Activated B cell treated with CpG ODN at 0.5 μM for 24 hours (primary cell): ENCODE measurements around the gene POMC. TPM values are rescaled to one million over a fixed set of nuclear protein-coding genes. Genes with fewer than 3 reads are reported as not detected.
"Not testable (repeated sequence)": the region's sequence is repeated elsewhere in the genome, so short reads cannot be mapped to it uniquely, and the experiment has no call there.

Experiments used
- ATAC-seq: fragments of 200-7000 bp; cut with Tn5 transposase; one replicate; pipeline ENCODE4 v1.10.0; 2021; ENCODE audit warnings: low read depth, mild to moderate bottlenecking, moderate library complexity
- CTCF ChIA-PET: fragments of 350-600 bp; sonication (Branson Sonifier 250); formaldehyde crosslinking; loops from one replicate; lab custom pipeline; 2021; ENCODE audit warnings: antibody characterized with exemption; lab: Charles Lee
- POLR2A ChIA-PET: fragments of 350-600 bp; sonication (Branson Sonifier 250); formaldehyde crosslinking; loops from one replicate; lab custom pipeline; 2021; ENCODE audit warnings: antibody characterized with exemption; lab: Charles Lee
- DNase-seq: peaks from one replicate; pipeline ENCODE4 v3.0.0; 2022
- H3K27ac Mint-ChIP-seq: one replicate; pipeline ENCODE4 v1.8.0; 2020; ENCODE audit warnings: mixed read lengths
- H3K27me3 Mint-ChIP-seq: one replicate; pipeline ENCODE4 v1.8.0; 2021; ENCODE audit warnings: mixed read lengths
- H3K36me3 Mint-ChIP-seq: one replicate; pipeline ENCODE4 v1.8.0; 2021; ENCODE audit warnings: low read depth, mixed read lengths
- H3K4me1 Mint-ChIP-seq: one replicate; pipeline ENCODE4 v1.8.0; 2021; ENCODE audit warnings: mixed read lengths
- H3K4me3 Mint-ChIP-seq: one replicate; pipeline ENCODE4 v1.8.0; 2020; ENCODE audit warnings: mild to moderate bottlenecking, mixed read lengths
- H3K9me3 Mint-ChIP-seq: one replicate; pipeline ENCODE4 v1.8.0; 2020; ENCODE audit warnings: mixed read lengths
- CTCF ChIP-seq: fragments of 200-600 bp; IDR thresholded peaks from one replicate; pipeline ENCODE4 v1.8.0; 2022; ENCODE audit warnings: antibody characterized with exemption, mild to moderate bottlenecking
- intact Hi-C: fragments of 100-400 bp; cut with micrococcal nuclease; formaldehyde crosslinking; loops from one replicate; pipeline ENCODE4 v1.15.1; 2024
- total RNA-seq: library from RNA; stranded (reverse); gene quantifications from 2 replicates; pipeline ENCODE4 v1.2.3, GENCODE V29; 2022

POMC gene
- total RNA-seq, 1 donor from 2014 or later = 3.2 TPM

- intact Hi-C loops = no loop called here
- Mint-ChIP-seq H3K4me1 (peaks cover 12% of the 10 kb centered on the region), H3K36me3 (no peaks in the 10 kb centered on the region), H3K27ac (no peak overlapping the region), H3K4me3 (no peak overlapping the region), H3K27me3 (no peaks in the 10 kb centered on the region), H3K9me3 (no peaks in the 10 kb centered on the region)
- DNase-seq = no peak
- TF ChIP-seq CTCF = no peak
- ChIA-PET CTCF (no interaction called here), POLR2A (no interaction called here)
- no peak for ATAC-seq
These were observed 10.1 kb downstream of the POMC start for GRCh38 chr2:25158096-25158852.

- H3K9me3 Mint-ChIP-seq = no peaks in the 10 kb centered on the region
- ATAC-seq (no peak), DNase-seq (no peak)
- peaks cover 8% of the 10 kb centered on the region for H3K4me1 Mint-ChIP-seq
- no peak overlapping the region for H3K27ac Mint-ChIP-seq
- ChIA-PET POLR2A (no interaction called here), CTCF (no interaction called here)
- intact Hi-C loops = no loop called here
- no peaks in the 10 kb centered on the region for H3K27me3 Mint-ChIP-seq
- H3K4me3 Mint-ChIP-seq = no peak overlapping the region
- no peak for TF ChIP-seq CTCF
- H3K36me3 Mint-ChIP-seq = no peaks in the 10 kb centered on the region
These were observed 13.0 kb downstream of the POMC start for GRCh38 chr2:25155401-25155800.

- Mint-ChIP-seq H3K27me3 (peaks cover 3% of the 10 kb centered on the region), H3K27ac (no peak overlapping the region), H3K36me3 (no peaks in the 10 kb centered on the region), H3K9me3 (no peaks in the 10 kb centered on the region), H3K4me3 (no peak overlapping the region), H3K4me1 (no peaks in the 10 kb centered on the region)
- intact Hi-C loops = no loop called here
- ATAC-seq = no peak
- no peak for DNase-seq
- ChIA-PET CTCF (no interaction called here), POLR2A (interaction anchor here (0.6 kb wide), 1 partner anchor 235 kb away, joined by 5 read pairs; no protein-coding TSS in a partner anchor)
- no peak for TF ChIP-seq CTCF
These were observed 16.7 kb downstream of the POMC start for GRCh38 chr2:25151718-25152117.

GRCh38 chr2:25150993-25151392, 17.4 kb downstream of the POMC start:
- H3K9me3 Mint-ChIP-seq, intact Hi-C loops, POLR2A ChIA-PET: not testable (repeated sequence)

GRCh38 chr2:25149646-25150045, 18.7 kb downstream of the POMC start:
- intact Hi-C loops = no loop called here
- Mint-ChIP-seq H3K9me3 (no peaks in the 10 kb centered on the region), H3K36me3 (no peaks in the 10 kb centered on the region), H3K27me3 (peaks cover 7% of the 10 kb centered on the region), H3K4me3 (no peak overlapping the region), H3K27ac (no peak overlapping the region), H3K4me1 (no peaks in the 10 kb centered on the region)
- no peak for DNase-seq
- ATAC-seq = no peak
- ChIA-PET POLR2A (no interaction called here), CTCF (no interaction called here)
- TF ChIP-seq CTCF = no peak

More at GRCh38 chr2:25150993-25151392, 17.4 kb downstream of the POMC start:
- CTCF ChIA-PET, DNase-seq, H3K4me3 Mint-ChIP-seq, H3K27me3 Mint-ChIP-seq, ATAC-seq, H3K4me1 Mint-ChIP-seq, H3K27ac Mint-ChIP-seq, H3K36me3 Mint-ChIP-seq: not testable (repeated sequence)
